Panc1 (cell line): ENCODE measurements around the gene HLA-DMB. TPM values are rescaled to one million over a fixed set of nuclear protein-coding genes. Genes with fewer than 3 reads are reported as not detected.

Experiments
- ATAC-seq: fragments of 200-7000 bp; cut with Tn5 transposase; 2 replicates; pipeline ENCODE4 v1.9.1; 2020; ENCODE audit warnings: mild to moderate bottlenecking, moderate library complexity
- BruUV-seq: library from RNA; stranded (reverse); fragments of 400-500 nt; replicated peaks from 2 replicates; lab custom pipeline; 2021; lab: Mats Ljungman, UMichigan
- CTCF ChIA-PET: fragments of 300-600 bp; sonication (Branson Sonifier 250); formaldehyde crosslinking; loops from one replicate; lab custom pipeline; 2022; ENCODE audit warnings: antibody characterized with exemption; lab: Charles Lee
- POLR2A ChIA-PET: fragments of 300-600 bp; sonication (Branson Sonifier 250); formaldehyde crosslinking; loops from one replicate; lab custom pipeline; 2022; ENCODE audit warnings: antibody characterized with exemption; lab: Charles Lee
- DNase-seq: peaks from one replicate; pipeline ENCODE4 v3.0.0-alpha.2; 2010; ENCODE audit warnings: low read depth, low spot score
- H3K27ac ChIP-seq: 2 replicates; pipeline ENCODE4 v1.5.1; 2011; ENCODE audit warnings: mild to moderate bottlenecking, low read length, inconsistent platforms
- H3K27me3 ChIP-seq: fragments of 200-500 bp; sonication (Bioruptor generic); 2 replicates; pipeline ENCODE4 v1.6.0; 2014; ENCODE audit warnings: low read length, inconsistent platforms; ENCODE audit not compliant: control insufficient read depth, insufficient read depth
- H3K36me3 ChIP-seq: fragments of 200-500 bp; sonication (Bioruptor generic); 2 replicates; pipeline ENCODE4 v1.5.1; 2014; ENCODE audit warnings: inconsistent platforms, mild to moderate bottlenecking, low read length, moderate library complexity; ENCODE audit not compliant: control insufficient read depth, insufficient read depth
- H3K4me1 ChIP-seq: 2 replicates; pipeline ENCODE4 v1.5.1; 2011; ENCODE audit warnings: inconsistent platforms, mild to moderate bottlenecking, low read length, moderate library complexity; ENCODE audit not compliant: control insufficient read depth, insufficient read depth
- H3K4me3 ChIP-seq, 2 experiments: 2 replicates each; pipeline ENCODE4 v1.5.1; 2011 to 2012; ENCODE audit warnings: low read depth in 2 of 2, low read length in 2 of 2, mild to moderate bottlenecking in 2 of 2, inconsistent platforms in 1 of 2, moderate library complexity in 1 of 2
- H3K9me3 ChIP-seq: fragments of 200-500 bp; sonication (Bioruptor generic); 2 replicates; pipeline ENCODE4 v1.5.1; 2014; ENCODE audit warnings: low read depth, mild to moderate bottlenecking, inconsistent platforms, low read length, moderate library complexity; ENCODE audit not compliant: control insufficient read depth, insufficient read depth
- POLR2AphosphoS5 ChIP-seq: IDR thresholded peaks from 2 replicates; pipeline ENCODE4 v1.6.1; 2012; ENCODE audit warnings: mild to moderate bottlenecking, low read depth, low read length, moderate library complexity
- SIN3A ChIP-seq: IDR thresholded peaks from 2 replicates; pipeline ENCODE4 v1.6.1; 2012; ENCODE audit warnings: low read depth, mild to moderate bottlenecking, low read length, moderate library complexity, borderline replicate concordance; ENCODE audit not compliant: insufficient read depth
- TCF7L2 ChIP-seq: IDR thresholded peaks from 2 replicates; pipeline ENCODE4 v1.6.1; 2011; ENCODE audit warnings: mild to moderate bottlenecking, low read depth, low read length, inconsistent platforms
- in situ Hi-C: cut with HindIII; loops from 2 replicates; pipeline ENCODE4 v1.10.0; 2016; ENCODE audit warnings: low sequenced_read_pairs, low pct_unique_long_range_greater_than_20kb
- intact Hi-C: fragments of 100-400 bp; cut with micrococcal nuclease; formaldehyde crosslinking; loops from one replicate; pipeline ENCODE4 v1.10.0; 2022; ENCODE audit not compliant: unreplicated experiment
- total RNA-seq: library from RNA; stranded (reverse); gene quantifications from one replicate; pipeline ENCODE4 v1.2.1, GENCODE V29; 2021; ENCODE audit not compliant: unreplicated experiment
- TF ChIP-seq, protein P1 (sequence below): fragments of 450-650 bp; IDR thresholded peaks from 2 replicates; pipeline ENCODE4 v1.5.1; 2017; ENCODE audit warnings: mild to moderate bottlenecking
- TF ChIP-seq, protein P2 (sequence below), 2 experiments: IDR thresholded peaks; 2 replicates each; pipeline ENCODE4 v1.6.1; 2011 to 2012; ENCODE audit warnings: low read depth in 2 of 2, control low read depth in 1 of 2, low read length in 1 of 2, mild to moderate bottlenecking in 1 of 2, moderate library complexity in 1 of 2; ENCODE audit not compliant: insufficient read depth in 1 of 2

HLA-DMB gene
- total RNA-seq, 1 experiment from 2014 or later: 0.44 TPM

DNA sequence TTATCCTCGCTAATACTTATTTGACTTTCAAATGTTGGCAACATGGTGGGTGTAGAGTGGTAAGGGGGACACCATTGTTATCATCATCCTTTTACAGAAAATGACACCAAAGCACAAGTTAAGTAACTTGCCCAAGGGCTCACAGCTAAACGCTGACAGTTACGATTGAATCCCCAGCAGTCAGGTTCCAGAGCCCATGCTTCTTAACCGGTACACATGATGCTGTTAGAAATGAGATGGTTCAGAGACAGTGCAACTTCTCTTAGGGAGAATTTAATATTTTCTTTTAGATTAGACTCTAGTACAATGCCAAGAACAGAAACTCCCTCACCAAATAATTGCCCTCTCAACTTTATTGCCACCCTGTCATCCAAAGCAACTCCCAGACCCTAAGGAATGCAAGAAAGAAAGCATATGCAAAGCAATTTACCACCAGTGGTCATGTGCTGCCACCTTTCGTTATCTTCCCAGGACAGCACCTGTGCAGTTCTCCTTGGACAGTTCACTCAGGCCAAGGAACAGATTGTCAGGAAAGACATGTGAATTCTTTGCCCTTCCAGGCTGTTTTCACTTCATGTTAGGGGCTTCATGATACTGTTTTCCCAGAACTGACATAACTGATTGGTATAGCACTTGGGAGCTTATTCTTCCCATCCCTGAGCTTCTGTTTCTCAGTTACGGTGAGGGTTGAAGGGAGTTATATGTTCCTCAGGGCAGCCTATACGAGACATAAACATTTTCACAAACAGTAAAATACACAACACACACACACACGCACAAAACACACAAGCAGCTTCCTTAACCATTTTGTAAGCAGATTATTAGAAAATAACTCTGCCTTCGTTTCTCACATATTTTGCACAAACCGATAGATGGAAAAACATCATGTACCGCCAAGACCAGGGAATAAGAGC, 7.0 kb upstream of the HLA-DMB start:
- H3K4me1 ChIP-seq: no peaks in the 10 kb centered on the region
- ChIA-PET POLR2A (no interaction called here), CTCF (interaction anchor here (0.5 to 1.1 kb wide), 6 partner anchors 14 to 300 kb away, joined by 3 to 6 read pairs (median 3); partner anchors contain the start of genes PSMB9, TAP1 and TAP2)
- in situ Hi-C loops: no loop called here
- no peaks in the 10 kb centered on the region for H3K27me3 ChIP-seq
- intact Hi-C loops: loop anchor here (5.0 kb wide), 1 partner anchor 61 kb away; no protein-coding TSS in a partner anchor
- TF ChIP-seq, protein P1, sequence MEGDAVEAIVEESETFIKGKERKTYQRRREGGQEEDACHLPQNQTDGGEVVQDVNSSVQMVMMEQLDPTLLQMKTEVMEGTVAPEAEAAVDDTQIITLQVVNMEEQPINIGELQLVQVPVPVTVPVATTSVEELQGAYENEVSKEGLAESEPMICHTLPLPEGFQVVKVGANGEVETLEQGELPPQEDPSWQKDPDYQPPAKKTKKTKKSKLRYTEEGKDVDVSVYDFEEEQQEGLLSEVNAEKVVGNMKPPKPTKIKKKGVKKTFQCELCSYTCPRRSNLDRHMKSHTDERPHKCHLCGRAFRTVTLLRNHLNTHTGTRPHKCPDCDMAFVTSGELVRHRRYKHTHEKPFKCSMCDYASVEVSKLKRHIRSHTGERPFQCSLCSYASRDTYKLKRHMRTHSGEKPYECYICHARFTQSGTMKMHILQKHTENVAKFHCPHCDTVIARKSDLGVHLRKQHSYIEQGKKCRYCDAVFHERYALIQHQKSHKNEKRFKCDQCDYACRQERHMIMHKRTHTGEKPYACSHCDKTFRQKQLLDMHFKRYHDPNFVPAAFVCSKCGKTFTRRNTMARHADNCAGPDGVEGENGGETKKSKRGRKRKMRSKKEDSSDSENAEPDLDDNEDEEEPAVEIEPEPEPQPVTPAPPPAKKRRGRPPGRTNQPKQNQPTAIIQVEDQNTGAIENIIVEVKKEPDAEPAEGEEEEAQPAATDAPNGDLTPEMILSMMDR: peak; percentile 84
- TF ChIP-seq TCF7L2: no peak
- no TSS peak for BruUV-seq
- no peak overlapping the region for H3K27ac ChIP-seq
- DNase-seq (peak; percentile 67), ATAC-seq (peak; percentile 93)
- no peak overlapping the region for H3K4me3 ChIP-seq
- no peaks in the 10 kb centered on the region for H3K9me3 ChIP-seq
- H3K36me3 ChIP-seq: no peaks in the 10 kb centered on the region

DNA sequence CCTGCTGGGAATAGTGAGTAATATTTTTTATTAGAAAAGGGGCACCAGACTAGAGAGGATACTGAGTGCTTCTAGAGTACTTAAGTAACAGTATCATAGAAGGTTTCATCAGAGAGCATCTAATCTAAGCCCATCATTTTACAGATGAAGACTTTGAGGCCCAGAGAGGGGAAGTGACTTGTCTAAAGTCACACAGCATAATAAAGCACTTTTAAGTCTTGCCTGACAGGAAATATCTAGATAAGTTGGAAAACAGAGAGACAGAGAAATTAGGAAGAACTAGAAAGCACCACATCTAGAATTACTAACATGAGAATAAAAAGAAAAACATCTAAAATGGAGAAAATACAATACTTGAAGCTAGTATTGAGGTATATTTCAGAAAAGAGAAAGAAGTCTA, 6.1 kb upstream of the HLA-DMB start:
- ChIA-PET CTCF (interaction anchor here (0.7 to 1.1 kb wide), 3 partner anchors 13 to 108 kb away, joined by 3 to 6 read pairs (median 4); partner anchors contain the start of gene TAP2), POLR2A (interaction anchor here (0.5 kb wide), 1 partner anchor 22 kb away, joined by 6 read pairs; the partner anchor contains the start of gene BRD2)

More for the DNA sequence above, 6.1 kb upstream of the HLA-DMB start:
- in situ Hi-C loops: no loop called here
- no TSS peak for BruUV-seq
- intact Hi-C loops: loop anchor here (5.0 kb wide), 1 partner anchor 60 kb away; no protein-coding TSS in a partner anchor
- Histone ChIP-seq H3K27me3 (no peaks in the 10 kb centered on the region), H3K36me3 (no peaks in the 10 kb centered on the region), H3K9me3 (no peaks in the 10 kb centered on the region), H3K4me1 (no peaks in the 10 kb centered on the region), H3K4me3 (no peak overlapping the region), H3K27ac (no peak overlapping the region)
- no peak for DNase-seq
- TF ChIP-seq TCF7L2 (no peak), SIN3A (no peak), POLR2AphosphoS5 (no peak)
- TF ChIP-seq, protein P1: no peak
- TF ChIP-seq, protein P2, sequence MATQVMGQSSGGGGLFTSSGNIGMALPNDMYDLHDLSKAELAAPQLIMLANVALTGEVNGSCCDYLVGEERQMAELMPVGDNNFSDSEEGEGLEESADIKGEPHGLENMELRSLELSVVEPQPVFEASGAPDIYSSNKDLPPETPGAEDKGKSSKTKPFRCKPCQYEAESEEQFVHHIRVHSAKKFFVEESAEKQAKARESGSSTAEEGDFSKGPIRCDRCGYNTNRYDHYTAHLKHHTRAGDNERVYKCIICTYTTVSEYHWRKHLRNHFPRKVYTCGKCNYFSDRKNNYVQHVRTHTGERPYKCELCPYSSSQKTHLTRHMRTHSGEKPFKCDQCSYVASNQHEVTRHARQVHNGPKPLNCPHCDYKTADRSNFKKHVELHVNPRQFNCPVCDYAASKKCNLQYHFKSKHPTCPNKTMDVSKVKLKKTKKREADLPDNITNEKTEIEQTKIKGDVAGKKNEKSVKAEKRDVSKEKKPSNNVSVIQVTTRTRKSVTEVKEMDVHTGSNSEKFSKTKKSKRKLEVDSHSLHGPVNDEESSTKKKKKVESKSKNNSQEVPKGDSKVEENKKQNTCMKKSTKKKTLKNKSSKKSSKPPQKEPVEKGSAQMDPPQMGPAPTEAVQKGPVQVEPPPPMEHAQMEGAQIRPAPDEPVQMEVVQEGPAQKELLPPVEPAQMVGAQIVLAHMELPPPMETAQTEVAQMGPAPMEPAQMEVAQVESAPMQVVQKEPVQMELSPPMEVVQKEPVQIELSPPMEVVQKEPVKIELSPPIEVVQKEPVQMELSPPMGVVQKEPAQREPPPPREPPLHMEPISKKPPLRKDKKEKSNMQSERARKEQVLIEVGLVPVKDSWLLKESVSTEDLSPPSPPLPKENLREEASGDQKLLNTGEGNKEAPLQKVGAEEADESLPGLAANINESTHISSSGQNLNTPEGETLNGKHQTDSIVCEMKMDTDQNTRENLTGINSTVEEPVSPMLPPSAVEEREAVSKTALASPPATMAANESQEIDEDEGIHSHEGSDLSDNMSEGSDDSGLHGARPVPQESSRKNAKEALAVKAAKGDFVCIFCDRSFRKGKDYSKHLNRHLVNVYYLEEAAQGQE (IDR thresholded peaks at IDR 0.05; ENCODE audit: insufficient read depth in 1 of 2, low read depth in 2 of 2, low read length in 1 of 2): no peak
- ATAC-seq: no peak
